GM12892 (cell line): Measurements from ENCODE around the gene CPAMD8.
"Not testable (repeated sequence)": the region's sequence is repeated elsewhere in the genome, so short reads cannot be mapped to it uniquely, and the experiment has no call there.

ENCODE experiments used
- POLR2A ChIP-seq: IDR thresholded peaks from 2 replicates; pipeline ENCODE4 v1.6.1; 2011; ENCODE audit warnings: low read depth, low read length, control low read depth
- POLR2AphosphoS5 ChIP-seq: IDR thresholded peaks from 2 replicates; pipeline ENCODE4 v1.6.1; 2011; ENCODE audit warnings: low read depth, low read length, control low read depth
- TAF1 ChIP-seq: IDR thresholded peaks from 2 replicates; pipeline ENCODE4 v1.6.1; 2011; ENCODE audit warnings: low read depth, mild to moderate bottlenecking, control low read depth, low read length, borderline replicate concordance

DNA sequence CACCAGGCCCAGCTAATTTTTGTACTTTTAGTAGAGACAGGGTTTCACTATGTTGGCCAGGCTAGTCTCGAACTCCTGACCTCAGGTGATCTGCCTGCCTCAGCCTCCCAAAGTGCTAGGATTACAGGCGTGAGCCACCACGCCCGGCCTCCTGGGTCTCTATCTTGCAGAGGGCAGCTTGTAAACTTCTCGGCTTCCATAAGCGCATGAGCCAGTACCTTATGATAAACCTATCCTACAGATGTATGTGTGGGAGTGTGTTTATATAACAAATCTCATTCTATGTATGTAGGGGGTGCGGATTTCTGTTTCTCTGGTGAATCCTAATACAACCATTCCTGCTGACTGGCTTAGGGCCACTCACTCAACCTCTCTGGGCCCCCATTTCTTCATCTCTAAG lies 86.5 kb downstream of the CPAMD8 start:
- not testable (repeated sequence) for TF ChIP-seq TAF1, POLR2A, POLR2AphosphoS5
